K562 (cell line): ENCODE results near the gene STAB2.

ENCODE experiments used
- BDP1 ChIP-seq: IDR thresholded peaks from 3 replicates; pipeline ENCODE4 v1.6.1; 2011; ENCODE audit not compliant: insufficient read length, insufficient read depth
- C11orf30 ChIP-seq: fragments of 450-650 bp; IDR thresholded peaks from 2 replicates; pipeline ENCODE4 v1.6.1; 2016; ENCODE audit warnings: low read depth, mild to moderate bottlenecking
- CBFA2T2 ChIP-seq: fragments of 450-650 bp; conservative IDR thresholded peaks from 2 replicates; pipeline ENCODE4 v1.6.1; 2017; ENCODE audit warnings: mild to moderate bottlenecking
- CCAR2 ChIP-seq: fragments of 200-400 bp; formaldehyde crosslinking; IDR thresholded peaks from 2 replicates; pipeline ENCODE4 v1.6.1; 2017; ENCODE audit warnings: mild to moderate bottlenecking, low read depth, low read length
- EP300 ChIP-seq: IDR thresholded peaks from 2 replicates; pipeline ENCODE4 v1.6.1; 2012; ENCODE audit warnings: low read length, improper control_type of control experiment
- FIP1L1 ChIP-seq: fragments of 200-400 bp; formaldehyde crosslinking; IDR thresholded peaks from 2 replicates; pipeline ENCODE4 v1.6.1; 2018; ENCODE audit warnings: mild to moderate bottlenecking, low read depth, low read length; ENCODE audit not compliant: poor library complexity, severe bottlenecking
- MTA1 ChIP-seq: fragments of 450-650 bp; IDR thresholded peaks from 2 replicates; pipeline ENCODE4 v1.6.1; 2017; ENCODE audit warnings: borderline replicate concordance
- SIN3B ChIP-seq: fragments of 450-650 bp; IDR thresholded peaks from 2 replicates; pipeline ENCODE4 v1.6.1; 2017; ENCODE audit warnings: low read depth, mild to moderate bottlenecking, moderate library complexity
- SMC3 ChIP-seq: conservative IDR thresholded peaks from 2 replicates; pipeline ENCODE4 v1.6.1; 2011; ENCODE audit warnings: low read depth, low read length, improper control_type of control experiment; ENCODE audit not compliant: insufficient read depth
- ZNF263 ChIP-seq: sonication (generic); formaldehyde crosslinking; IDR thresholded peaks from 2 replicates; pipeline ENCODE4 v1.8.0; 2022; ENCODE audit warnings: mild to moderate bottlenecking, missing genetic modification reagents, borderline replicate concordance
- ZNF384 ChIP-seq: IDR thresholded peaks from 2 replicates; pipeline ENCODE4 v1.6.1; 2012; ENCODE audit warnings: low read depth, low read length, improper control_type of control experiment
- TF ChIP-seq, protein P1 (sequence below), 3 experiments: IDR thresholded peaks in 2 of 3; conservative IDR thresholded peaks in 1 of 3; 2 replicates each; pipeline ENCODE4 v1.5.1; 2011 to 2012; ENCODE audit warnings: low read length in 3 of 3, mild to moderate bottlenecking in 3 of 3, control low read depth in 2 of 3, improper control_type of control experiment in 1 of 3, inconsistent platforms in 1 of 3, low read depth in 1 of 3, mixed read lengths in 1 of 3, moderate library complexity in 1 of 3; ENCODE audit not compliant: insufficient read depth in 2 of 3
- TF ChIP-seq, protein P2 (sequence below): sonication (generic); formaldehyde crosslinking; IDR thresholded peaks from 2 replicates; pipeline ENCODE4 v1.9.0; 2022; ENCODE audit warnings: mild to moderate bottlenecking, missing genetic modification reagents

DNA sequence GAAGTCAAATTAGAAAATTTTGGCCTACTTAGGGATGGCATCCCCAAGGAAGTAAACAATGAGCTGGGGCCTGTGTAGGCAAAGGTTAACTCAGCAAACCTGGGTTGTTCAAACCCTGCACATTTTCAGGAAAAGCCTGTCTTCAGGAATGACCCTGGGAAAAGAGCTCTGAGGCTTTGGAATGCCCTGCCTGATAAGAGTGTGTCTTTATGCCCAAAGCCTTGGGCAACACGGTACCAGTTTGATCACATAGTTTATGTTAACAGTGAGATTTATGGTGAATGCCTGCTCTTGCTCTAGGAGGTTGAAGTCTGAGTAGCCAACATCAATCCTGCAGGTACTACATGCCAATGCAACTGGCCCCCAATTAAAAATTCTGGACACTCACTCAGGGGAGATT lies 28.2 kb upstream of the STAB2 start:
- TF ChIP-seq CBFA2T2 (no peak), ZNF384 (no peak), FIP1L1 (no peak), SIN3B (no peak), MTA1 (no peak), ZNF263 (CRISPR knock-in tag) (no peak), BDP1 (no peak), EP300 (no peak), SMC3 (no peak), C11orf30 (no peak), CCAR2 (no peak)
- TF ChIP-seq, protein P1, sequence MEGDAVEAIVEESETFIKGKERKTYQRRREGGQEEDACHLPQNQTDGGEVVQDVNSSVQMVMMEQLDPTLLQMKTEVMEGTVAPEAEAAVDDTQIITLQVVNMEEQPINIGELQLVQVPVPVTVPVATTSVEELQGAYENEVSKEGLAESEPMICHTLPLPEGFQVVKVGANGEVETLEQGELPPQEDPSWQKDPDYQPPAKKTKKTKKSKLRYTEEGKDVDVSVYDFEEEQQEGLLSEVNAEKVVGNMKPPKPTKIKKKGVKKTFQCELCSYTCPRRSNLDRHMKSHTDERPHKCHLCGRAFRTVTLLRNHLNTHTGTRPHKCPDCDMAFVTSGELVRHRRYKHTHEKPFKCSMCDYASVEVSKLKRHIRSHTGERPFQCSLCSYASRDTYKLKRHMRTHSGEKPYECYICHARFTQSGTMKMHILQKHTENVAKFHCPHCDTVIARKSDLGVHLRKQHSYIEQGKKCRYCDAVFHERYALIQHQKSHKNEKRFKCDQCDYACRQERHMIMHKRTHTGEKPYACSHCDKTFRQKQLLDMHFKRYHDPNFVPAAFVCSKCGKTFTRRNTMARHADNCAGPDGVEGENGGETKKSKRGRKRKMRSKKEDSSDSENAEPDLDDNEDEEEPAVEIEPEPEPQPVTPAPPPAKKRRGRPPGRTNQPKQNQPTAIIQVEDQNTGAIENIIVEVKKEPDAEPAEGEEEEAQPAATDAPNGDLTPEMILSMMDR (IDR thresholded peaks at IDR 0.05 in 2 of 3, conservative IDR thresholded peaks at IDR 0.05 in 1 of 3; ENCODE audit: insufficient read depth in 2 of 3, low read depth in 1 of 3, low read length in 3 of 3), result no peak
- TF ChIP-seq, protein P2, sequence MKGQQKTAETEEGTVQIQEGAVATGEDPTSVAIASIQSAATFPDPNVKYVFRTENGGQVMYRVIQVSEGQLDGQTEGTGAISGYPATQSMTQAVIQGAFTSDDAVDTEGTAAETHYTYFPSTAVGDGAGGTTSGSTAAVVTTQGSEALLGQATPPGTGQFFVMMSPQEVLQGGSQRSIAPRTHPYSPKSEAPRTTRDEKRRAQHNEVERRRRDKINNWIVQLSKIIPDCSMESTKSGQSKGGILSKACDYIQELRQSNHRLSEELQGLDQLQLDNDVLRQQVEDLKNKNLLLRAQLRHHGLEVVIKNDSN, result no peak
